Dedifferentiated amniotic fluid mesenchymal stem cell (primary cell): Measurements from ENCODE around the gene HPRT1.
A peak's percentile ranks its signal among the peaks of the same experiment; 100 is the strongest.

Source experiments
- DNase-seq: peaks from one replicate; pipeline ENCODE4 v3.0.0-alpha.2; 2016; ENCODE audit errors: extremely low spot score

Gene HPRT1

GRCh38 chrX:134476284-134476683 is 16.3 kb downstream of the HPRT1 start:
- no peak for DNase-seq

GRCh38 chrX:134478374-134478773 is 18.4 kb downstream of the HPRT1 start:
- DNase-seq: no peak

- DNase-seq: no peak
These were observed 20.1 kb downstream of the HPRT1 start for GRCh38 chrX:134480061-134480460.

- no peak for DNase-seq
These were observed 21.4 kb downstream of the HPRT1 start for GRCh38 chrX:134481339-134481738.

GRCh38 chrX:134482371-134482770 is 22.4 kb downstream of the HPRT1 start:
- no peak for DNase-seq

GRCh38 chrX:134484039-134484438 is 24.1 kb downstream of the HPRT1 start:
- DNase-seq: peak; percentile 34

GRCh38 chrX:134501941-134502340 is 42.0 kb downstream of the HPRT1 start:
- no peak for DNase-seq

GRCh38 chrX:134502686-134503085 is 42.7 kb downstream of the HPRT1 start:
- DNase-seq: no peak

GRCh38 chrX:134512566-134512965 is 52.6 kb downstream of the HPRT1 start:
- no peak for DNase-seq

- DNase-seq: no peak
These were observed 53.1 kb downstream of the HPRT1 start for GRCh38 chrX:134513091-134513490.

GRCh38 chrX:134520860-134521390 is 61.0 kb downstream of the HPRT1 start:
- peak; percentile 52 for DNase-seq

GRCh38 chrX:134524181-134524580 is 64.2 kb downstream of the HPRT1 start:
- DNase-seq: no peak

GRCh38 chrX:134525086-134525792 is 65.3 kb downstream of the HPRT1 start:
- no peak for DNase-seq

GRCh38 chrX:134526399-134526798 is 66.4 kb downstream of the HPRT1 start:
- DNase-seq: no peak

- DNase-seq: no peak
These were observed 69.0 kb downstream of the HPRT1 start for GRCh38 chrX:134528960-134529359.

GRCh38 chrX:134529481-134529880 is 69.5 kb downstream of the HPRT1 start:
- no peak for DNase-seq

- no peak for DNase-seq
These were observed 70.9 kb downstream of the HPRT1 start for GRCh38 chrX:134530845-134531244.

GRCh38 chrX:134533352-134533751 is 73.4 kb downstream of the HPRT1 start:
- no peak for DNase-seq

- DNase-seq: no peak
These were observed 74.0 kb downstream of the HPRT1 start for GRCh38 chrX:134533952-134534351.

- DNase-seq: no peak
These were observed 77.4 kb downstream of the HPRT1 start for GRCh38 chrX:134537179-134537955.

GRCh38 chrX:134538316-134538715 is 78.4 kb downstream of the HPRT1 start:
- DNase-seq: no peak

GRCh38 chrX:134541906-134542305 is 81.9 kb downstream of the HPRT1 start:
- no peak for DNase-seq

- DNase-seq: no peak
These were observed 82.5 kb downstream of the HPRT1 start for GRCh38 chrX:134542485-134542884.
